SU-DHL-6 (cell line): ENCODE measurements around the gene IL21R.

Experiments
- CTCF ChIP-seq: fragments of 200-600 bp; sonication (generic); IDR thresholded peaks from one replicate; pipeline ENCODE4 v1.5.1; 2017; ENCODE audit warnings: antibody characterized with exemption, mild to moderate bottlenecking, low read length, moderate library complexity; ENCODE audit not compliant: insufficient read depth, poor library complexity, severe bottlenecking
- EZH2phosphoT487 ChIP-seq: fragments of 200-600 bp; sonication (generic), shearing (Covaris generic); conservative IDR thresholded peaks from 2 replicates; pipeline ENCODE4 v1.6.1; 2018; ENCODE audit warnings: mild to moderate bottlenecking, antibody characterized with exemption, low read length, moderate library complexity, mixed read lengths

- TF ChIP-seq CTCF (no peak), EZH2phosphoT487 (no peak)
These were observed 58.2 kb downstream of the IL21R start for GRCh38 chr16:27460213-27460612.
